HFF-Myc (cell line): Measurements from ENCODE around the gene AHNAK.

ENCODE experiments used
- DNase-seq: peaks from one replicate; pipeline ENCODE4 v3.0.0-alpha.2; 2011; ENCODE audit warnings: low read depth; ENCODE audit errors: extremely low read depth
- H3K4me3 ChIP-seq: replicated peaks from 2 replicates; pipeline ENCODE4 v1.5.1; 2011; ENCODE audit warnings: low read depth, mild to moderate bottlenecking, control low read depth, low read length
- CTCF ChIP-seq: IDR thresholded peaks from 2 replicates; pipeline ENCODE4 v1.5.1; 2012; ENCODE audit warnings: mild to moderate bottlenecking, low read depth, low read length, control low read depth; ENCODE audit errors: missing control alignments

Gene AHNAK

GRCh38 chr11:62413060-62413696, 133.4 kb downstream of the AHNAK start:
- H3K4me3 ChIP-seq = no peak overlapping the region
- DNase-seq = no peak
- TF ChIP-seq CTCF = no peak

- TF ChIP-seq CTCF = no peak
- H3K4me3 ChIP-seq = no peak overlapping the region
- no peak for DNase-seq
Measured at GRCh38 chr11:62411524-62411923, 135.1 kb downstream of the AHNAK start.

DNA sequence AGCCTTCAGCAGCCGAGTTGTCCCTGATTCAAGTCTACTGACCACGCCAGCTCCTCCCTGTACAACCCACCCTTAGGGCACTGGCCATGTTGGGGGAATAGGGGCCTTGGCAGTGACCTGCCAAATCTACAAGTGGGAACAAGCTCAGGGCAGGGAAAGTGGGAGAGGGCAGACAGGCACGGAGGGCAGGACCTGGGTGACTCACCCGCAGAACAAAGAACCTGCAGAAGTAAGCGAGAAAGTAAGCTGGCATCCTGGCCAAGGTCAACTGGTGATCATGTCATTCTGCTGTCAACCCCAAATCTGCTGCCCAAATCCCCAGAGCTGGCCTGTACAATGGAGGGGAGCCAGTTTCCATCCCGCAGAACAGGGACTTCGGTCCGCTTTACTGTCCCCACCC, 135.6 kb downstream of the AHNAK start:
- H3K4me3 ChIP-seq = no peak overlapping the region
- no peak for TF ChIP-seq CTCF
- DNase-seq = no peak

GRCh38 chr11:62409831-62410230, 136.8 kb downstream of the AHNAK start:
- no peak overlapping the region for H3K4me3 ChIP-seq
- DNase-seq = no peak
- no peak for TF ChIP-seq CTCF

GRCh38 chr11:62406034-62406433, 140.6 kb downstream of the AHNAK start:
- DNase-seq = no peak
- no peak overlapping the region for H3K4me3 ChIP-seq
- TF ChIP-seq CTCF = no peak

DNA sequence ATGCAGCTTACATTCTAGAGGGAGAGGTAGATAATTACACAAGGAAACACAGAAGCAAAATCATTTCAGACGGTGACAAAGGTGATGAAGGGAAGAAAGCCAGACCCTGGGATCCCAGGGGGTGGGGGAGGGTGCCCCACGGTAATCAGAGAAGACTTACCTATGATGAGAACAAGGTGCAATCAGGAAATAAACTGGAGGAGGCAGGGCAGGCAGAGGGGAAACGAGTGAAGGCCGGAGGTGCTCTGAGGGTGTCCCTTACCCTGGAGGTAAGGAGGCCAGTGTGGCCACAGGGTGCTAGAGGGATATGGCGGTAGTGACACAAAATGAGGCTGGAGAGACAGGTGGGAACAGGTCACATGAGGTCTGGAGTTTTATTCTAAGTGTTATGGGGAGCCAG, 141.7 kb downstream of the AHNAK start:
- no peak overlapping the region for H3K4me3 ChIP-seq
- TF ChIP-seq CTCF = no peak
- no peak for DNase-seq

- DNase-seq = no peak
- no peak overlapping the region for H3K4me3 ChIP-seq
- no peak for TF ChIP-seq CTCF
Measured at GRCh38 chr11:62404435-62404834, 142.2 kb downstream of the AHNAK start.
